ENCODE results near the gene ASH1L.

- TF ChIP-seq CTCF (IDR thresholded peaks at IDR 0.05) (no peak), POLR2AphosphoS5 (IDR thresholded peaks at IDR 0.05) (no peak)
Measured at GRCh38 chr1:155326631-155327037, 236.0 kb downstream of the ASH1L start.
